Measurements from ENCODE around the gene LRRC4C. TPM values are rescaled to one million over a fixed set of nuclear protein-coding genes. Genes with fewer than 3 reads are reported as not detected.

The LRRC4C gene
- total RNA-seq, 1 donor from 2014 or later: 14.0 TPM

DNA sequence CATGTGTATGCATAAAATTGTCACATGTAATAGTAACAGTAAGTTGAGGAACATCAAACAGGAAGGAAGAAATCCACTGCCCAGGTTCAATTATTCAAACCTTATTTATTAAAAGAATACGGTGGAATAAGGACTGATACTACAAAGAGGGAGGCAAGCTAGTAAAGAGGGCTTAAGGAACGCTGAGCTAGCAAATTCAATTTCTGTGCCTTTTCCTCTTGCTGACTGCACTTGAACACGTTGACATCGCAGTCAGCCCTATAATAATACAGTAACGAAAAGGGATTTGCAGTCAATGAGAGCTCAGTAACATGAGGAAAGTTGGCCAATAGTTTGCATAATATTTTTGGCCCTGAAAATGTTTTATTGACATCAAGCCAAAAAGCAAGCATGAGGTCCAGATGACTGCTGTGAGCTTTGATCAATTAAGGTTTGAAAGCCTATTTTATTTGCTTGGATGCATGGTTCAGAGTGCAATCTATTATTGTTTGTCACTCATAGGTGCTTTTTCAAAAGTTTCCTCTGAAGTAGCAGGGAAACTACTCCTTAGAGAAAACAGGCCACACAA is 861.8 kb downstream of the LRRC4C start:
- H3K36me3 Mint-ChIP-seq: no peaks in the 10 kb centered on the region
- no peaks in the 10 kb centered on the region for H3K4me1 Mint-ChIP-seq (ENCODE audit: unreplicated experiment)
- no peak overlapping the region for H3K4me3 Mint-ChIP-seq
- TF ChIP-seq, protein P1, sequence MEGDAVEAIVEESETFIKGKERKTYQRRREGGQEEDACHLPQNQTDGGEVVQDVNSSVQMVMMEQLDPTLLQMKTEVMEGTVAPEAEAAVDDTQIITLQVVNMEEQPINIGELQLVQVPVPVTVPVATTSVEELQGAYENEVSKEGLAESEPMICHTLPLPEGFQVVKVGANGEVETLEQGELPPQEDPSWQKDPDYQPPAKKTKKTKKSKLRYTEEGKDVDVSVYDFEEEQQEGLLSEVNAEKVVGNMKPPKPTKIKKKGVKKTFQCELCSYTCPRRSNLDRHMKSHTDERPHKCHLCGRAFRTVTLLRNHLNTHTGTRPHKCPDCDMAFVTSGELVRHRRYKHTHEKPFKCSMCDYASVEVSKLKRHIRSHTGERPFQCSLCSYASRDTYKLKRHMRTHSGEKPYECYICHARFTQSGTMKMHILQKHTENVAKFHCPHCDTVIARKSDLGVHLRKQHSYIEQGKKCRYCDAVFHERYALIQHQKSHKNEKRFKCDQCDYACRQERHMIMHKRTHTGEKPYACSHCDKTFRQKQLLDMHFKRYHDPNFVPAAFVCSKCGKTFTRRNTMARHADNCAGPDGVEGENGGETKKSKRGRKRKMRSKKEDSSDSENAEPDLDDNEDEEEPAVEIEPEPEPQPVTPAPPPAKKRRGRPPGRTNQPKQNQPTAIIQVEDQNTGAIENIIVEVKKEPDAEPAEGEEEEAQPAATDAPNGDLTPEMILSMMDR (conservative IDR thresholded peaks at IDR 0.05): no peak
- DNase-seq (ENCODE audit: extremely low spot score, unreplicated experiment): no peak
- no peaks in the 10 kb centered on the region for H3K9me3 Mint-ChIP-seq
- no peak overlapping the region for H3K27ac Mint-ChIP-seq
- H3K27me3 Mint-ChIP-seq: no peaks in the 10 kb centered on the region

DNA sequence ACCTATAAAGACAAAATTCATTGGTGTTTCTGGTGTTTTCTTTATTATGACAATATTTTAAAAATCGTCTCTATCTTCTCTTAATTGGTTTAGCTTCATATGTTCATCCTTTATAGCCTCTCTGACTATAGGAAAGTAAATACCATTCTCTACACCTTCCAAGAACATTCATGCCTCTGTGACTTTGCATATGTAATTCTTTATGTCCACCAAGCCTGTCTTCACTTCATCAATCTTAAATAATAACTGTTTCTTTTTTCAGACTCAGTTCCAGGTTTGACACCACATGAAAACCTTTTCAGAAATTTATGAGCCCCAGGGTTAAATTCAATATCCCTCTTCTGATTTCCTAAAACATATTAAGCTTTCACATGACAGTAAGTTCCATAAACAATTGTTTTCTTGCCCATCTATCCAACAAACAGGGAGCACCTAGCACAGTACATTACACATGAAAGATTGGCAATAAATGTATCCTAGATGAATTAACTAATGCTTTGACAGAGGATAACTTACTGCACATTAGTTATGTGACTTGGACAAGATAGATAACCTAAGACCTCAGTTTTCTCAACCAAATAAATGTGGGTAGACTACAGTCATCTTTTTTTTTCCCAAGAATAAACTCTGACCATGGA is 886.1 kb downstream of the LRRC4C start:
- Mint-ChIP-seq H3K4me3 (no peak overlapping the region), H3K27ac (no peak overlapping the region), H3K9me3 (no peaks in the 10 kb centered on the region), H3K27me3 (no peaks in the 10 kb centered on the region), H3K36me3 (no peaks in the 10 kb centered on the region), H3K4me1 (ENCODE audit: unreplicated experiment) (no peaks in the 10 kb centered on the region)
- TF ChIP-seq, protein P1 (conservative IDR thresholded peaks at IDR 0.05): no peak
- DNase-seq (ENCODE audit: extremely low spot score, unreplicated experiment): no peak

DNA sequence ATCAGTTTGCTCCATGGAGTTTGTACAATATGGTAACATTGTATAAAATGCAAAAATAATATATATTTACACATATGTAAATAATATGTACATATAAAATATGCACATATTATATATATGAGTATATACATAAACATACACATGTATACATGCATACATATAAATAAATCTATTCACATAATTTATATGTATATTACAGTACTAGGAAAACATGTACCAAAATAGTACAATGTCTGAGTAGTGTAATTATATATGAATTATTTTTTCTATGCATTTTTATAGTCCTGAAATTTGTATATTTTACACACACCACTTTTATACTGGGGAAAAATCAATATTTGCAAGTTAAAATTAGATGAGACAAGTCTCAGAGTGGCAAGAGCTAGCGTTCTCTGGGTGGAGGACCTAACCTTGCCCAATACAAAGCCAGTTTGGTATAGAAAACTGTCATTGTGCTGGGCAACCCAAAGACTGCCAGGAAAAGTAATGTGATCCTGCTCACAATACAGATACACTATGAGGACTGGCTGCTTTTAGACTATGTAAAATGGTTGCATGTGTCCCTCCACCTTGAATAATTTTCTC is 889.4 kb downstream of the LRRC4C start:
- Mint-ChIP-seq H3K9me3 (no peaks in the 10 kb centered on the region), H3K4me1 (ENCODE audit: unreplicated experiment) (peaks cover 7% of the 10 kb centered on the region), H3K27ac (no peak overlapping the region), H3K27me3 (no peaks in the 10 kb centered on the region), H3K4me3 (no peak overlapping the region), H3K36me3 (no peaks in the 10 kb centered on the region)
- TF ChIP-seq, protein P1 (conservative IDR thresholded peaks at IDR 0.05): no peak
- DNase-seq (ENCODE audit: extremely low spot score, unreplicated experiment): no peak

DNA sequence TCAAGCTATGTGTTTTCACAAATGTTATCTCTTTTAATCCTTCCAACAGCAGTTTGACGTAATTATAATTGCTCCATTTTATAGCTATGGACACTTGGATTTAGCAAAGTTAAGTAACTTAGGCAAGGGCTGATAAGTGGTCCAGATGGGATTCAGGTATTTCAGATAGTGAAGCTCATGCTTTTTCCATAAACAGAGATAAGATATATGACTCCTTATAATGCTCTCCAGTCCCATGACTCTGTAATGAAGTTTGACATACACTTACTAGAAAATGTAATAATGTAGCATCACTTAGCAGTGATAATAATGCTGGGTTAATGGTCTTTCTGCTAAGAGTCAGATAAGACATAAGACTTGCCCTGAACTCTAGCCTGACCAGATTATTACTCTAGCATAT is 892.1 kb downstream of the LRRC4C start:
- Mint-ChIP-seq H3K4me1 (ENCODE audit: unreplicated experiment) (peaks cover 7% of the 10 kb centered on the region), H3K36me3 (no peaks in the 10 kb centered on the region), H3K27me3 (no peaks in the 10 kb centered on the region), H3K4me3 (no peak overlapping the region), H3K27ac (no peak overlapping the region), H3K9me3 (no peaks in the 10 kb centered on the region)
- TF ChIP-seq, protein P1 (conservative IDR thresholded peaks at IDR 0.05): no peak
- no peak for DNase-seq (ENCODE audit: extremely low spot score, unreplicated experiment)

DNA sequence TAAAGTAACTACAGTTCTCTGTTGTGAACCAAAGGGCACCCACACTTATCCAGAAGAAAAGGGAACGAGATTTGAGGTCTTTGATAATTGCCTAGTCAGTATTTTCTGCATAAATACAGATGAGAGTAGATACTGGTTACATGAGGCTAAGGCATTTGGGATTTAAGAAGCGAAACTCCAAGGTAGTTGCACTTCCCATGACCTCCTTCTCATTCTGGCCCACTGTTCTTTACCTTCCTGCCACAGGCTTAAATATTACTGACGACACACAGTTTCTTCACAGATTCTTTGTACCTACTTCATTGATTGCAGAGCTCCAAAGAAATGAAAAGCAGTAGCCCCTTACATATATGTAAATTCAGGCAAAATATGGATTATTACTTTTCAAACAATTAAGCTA is 915.3 kb downstream of the LRRC4C start:
- DNase-seq (ENCODE audit: extremely low spot score, unreplicated experiment): no peak
- no peaks in the 10 kb centered on the region for H3K36me3 Mint-ChIP-seq
- no peak overlapping the region for H3K27ac Mint-ChIP-seq
- H3K4me3 Mint-ChIP-seq: no peak overlapping the region
- no peaks in the 10 kb centered on the region for H3K27me3 Mint-ChIP-seq
- H3K4me1 Mint-ChIP-seq (ENCODE audit: unreplicated experiment): peaks cover 11% of the 10 kb centered on the region
- H3K9me3 Mint-ChIP-seq: no peaks in the 10 kb centered on the region
- TF ChIP-seq, protein P1 (conservative IDR thresholded peaks at IDR 0.05): no peak
